ENCODE results near the gene DESI2.

- TF ChIP-seq CTCF (IDR thresholded peaks at IDR 0.05; ENCODE audit: insufficient read depth, low read depth, low read length) (no peak), EZH2 (IDR thresholded peaks at IDR 0.05; ENCODE audit: insufficient read depth, low read length) (no peak)
Measured at GRCh38 chr1:244702620-244703019, 49.7 kb downstream of the DESI2 start.
